AG09319 (cell line): ENCODE data around the gene G2E3.
"Not testable (repeated sequence)": the region's sequence is repeated elsewhere in the genome, so short reads cannot be mapped to it uniquely, and the experiment has no call there.

Experiments used
- DNase-seq: peaks from one replicate; pipeline ENCODE4 v3.0.0-alpha.2; 2010; ENCODE audit warnings: low read depth; ENCODE audit errors: extremely low read depth
- TF ChIP-seq, protein P1 (sequence below): IDR thresholded peaks from 2 replicates; pipeline ENCODE4 v1.5.1; 2011; ENCODE audit warnings: low read depth, mild to moderate bottlenecking, inconsistent platforms, low read length, moderate library complexity

G2E3 gene

DNA sequence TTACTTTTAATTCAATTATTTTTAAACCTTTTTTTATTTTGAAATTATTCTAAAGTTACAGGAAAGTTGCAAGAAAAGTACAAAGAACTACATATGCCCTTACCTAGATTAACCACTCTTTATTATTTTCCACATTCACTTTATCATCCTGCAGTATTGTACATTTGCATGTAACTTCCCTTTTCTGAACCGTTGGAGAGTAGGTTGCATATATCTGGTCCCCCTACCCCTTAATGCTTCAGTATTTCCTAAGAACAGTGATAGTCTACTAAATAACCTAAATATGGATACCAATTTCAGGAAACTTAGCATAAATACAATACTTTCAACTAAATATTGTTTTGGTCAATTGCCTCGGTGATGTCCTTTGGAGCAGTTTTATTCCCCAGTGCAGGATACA, 15.0 kb downstream of the G2E3 start:
- DNase-seq, result no peak
- TF ChIP-seq, protein P1, sequence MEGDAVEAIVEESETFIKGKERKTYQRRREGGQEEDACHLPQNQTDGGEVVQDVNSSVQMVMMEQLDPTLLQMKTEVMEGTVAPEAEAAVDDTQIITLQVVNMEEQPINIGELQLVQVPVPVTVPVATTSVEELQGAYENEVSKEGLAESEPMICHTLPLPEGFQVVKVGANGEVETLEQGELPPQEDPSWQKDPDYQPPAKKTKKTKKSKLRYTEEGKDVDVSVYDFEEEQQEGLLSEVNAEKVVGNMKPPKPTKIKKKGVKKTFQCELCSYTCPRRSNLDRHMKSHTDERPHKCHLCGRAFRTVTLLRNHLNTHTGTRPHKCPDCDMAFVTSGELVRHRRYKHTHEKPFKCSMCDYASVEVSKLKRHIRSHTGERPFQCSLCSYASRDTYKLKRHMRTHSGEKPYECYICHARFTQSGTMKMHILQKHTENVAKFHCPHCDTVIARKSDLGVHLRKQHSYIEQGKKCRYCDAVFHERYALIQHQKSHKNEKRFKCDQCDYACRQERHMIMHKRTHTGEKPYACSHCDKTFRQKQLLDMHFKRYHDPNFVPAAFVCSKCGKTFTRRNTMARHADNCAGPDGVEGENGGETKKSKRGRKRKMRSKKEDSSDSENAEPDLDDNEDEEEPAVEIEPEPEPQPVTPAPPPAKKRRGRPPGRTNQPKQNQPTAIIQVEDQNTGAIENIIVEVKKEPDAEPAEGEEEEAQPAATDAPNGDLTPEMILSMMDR, result no peak

DNA sequence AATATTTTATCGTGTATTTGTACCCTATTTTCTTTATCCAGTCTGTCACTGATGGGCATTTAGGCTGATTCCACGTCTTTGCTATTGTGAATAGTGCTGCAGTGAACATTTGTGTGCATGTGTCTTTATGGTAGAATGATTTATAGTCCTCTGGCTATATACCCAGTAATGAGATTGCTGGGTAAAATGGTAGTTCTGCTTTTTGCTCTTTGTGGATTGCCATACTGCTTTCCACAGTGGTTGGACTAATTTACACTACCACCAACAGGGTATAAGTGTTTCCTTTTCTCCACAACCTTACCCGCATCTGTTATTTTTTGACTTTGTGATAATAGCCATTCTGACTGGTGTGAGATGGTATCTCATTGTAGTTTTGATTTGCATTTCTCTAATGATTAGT, 15.8 kb downstream of the G2E3 start:
- DNase-seq, result not testable (repeated sequence)

DNA sequence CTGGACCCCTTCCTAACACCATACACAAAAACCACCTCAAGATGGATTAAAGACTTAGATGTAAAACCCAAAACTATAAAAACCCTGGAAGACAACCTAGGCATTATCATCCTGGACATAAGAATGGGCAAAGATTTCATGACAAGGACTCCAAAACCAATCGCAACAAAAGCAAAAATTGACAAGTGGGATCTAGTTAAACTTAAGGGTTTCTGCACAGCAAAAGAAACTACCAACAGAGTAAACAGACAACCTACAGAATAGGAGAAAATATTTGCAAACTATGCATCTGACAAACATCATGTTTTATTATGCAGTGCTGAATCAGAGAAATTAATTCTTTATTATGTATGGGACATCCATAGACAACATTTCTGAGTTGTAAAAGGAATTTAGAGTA, 17.4 kb downstream of the G2E3 start:
- DNase-seq, result not testable (repeated sequence)

GRCh38 chr14:30580616-30581282, 21.8 kb downstream of the G2E3 start:
- TF ChIP-seq, protein P1, result no peak
- DNase-seq, result no peak

GRCh38 chr14:30581283-30581625, 22.3 kb downstream of the G2E3 start:
- no peak for DNase-seq
- TF ChIP-seq, protein P1, result no peak

DNA sequence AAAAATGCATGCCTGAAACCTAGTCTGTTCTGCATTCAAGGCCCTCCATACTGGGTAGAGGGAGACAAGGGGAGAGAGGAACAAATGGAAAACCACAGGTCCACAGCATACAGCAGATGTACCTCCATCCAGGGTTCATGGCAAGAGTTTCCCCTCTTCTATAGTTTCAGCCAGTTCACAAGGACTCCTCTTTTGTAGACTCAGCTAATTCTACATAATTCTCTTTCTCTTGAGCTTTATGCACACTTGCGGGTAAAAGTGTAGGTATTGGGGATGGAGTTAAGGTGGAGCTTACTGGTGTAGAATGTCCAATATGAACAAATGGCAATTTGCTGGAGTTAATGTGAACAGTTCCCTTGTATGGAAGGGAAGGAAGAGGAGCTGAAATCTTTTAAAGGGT, 23.4 kb downstream of the G2E3 start:
- DNase-seq, result no peak
- TF ChIP-seq, protein P1, result no peak

- TF ChIP-seq, protein P1, result no peak
- no peak for DNase-seq
Observed at GRCh38 chr14:30584058-30584630, 25.2 kb downstream of the G2E3 start.

- no peak for DNase-seq
Observed at GRCh38 chr14:30585204-30585603, 26.2 kb downstream of the G2E3 start.

More at GRCh38 chr14:30585204-30585603, 26.2 kb downstream of the G2E3 start:
- TF ChIP-seq, protein P1, result no peak
